ENCODE data around the gene MYO15B.

DNA sequence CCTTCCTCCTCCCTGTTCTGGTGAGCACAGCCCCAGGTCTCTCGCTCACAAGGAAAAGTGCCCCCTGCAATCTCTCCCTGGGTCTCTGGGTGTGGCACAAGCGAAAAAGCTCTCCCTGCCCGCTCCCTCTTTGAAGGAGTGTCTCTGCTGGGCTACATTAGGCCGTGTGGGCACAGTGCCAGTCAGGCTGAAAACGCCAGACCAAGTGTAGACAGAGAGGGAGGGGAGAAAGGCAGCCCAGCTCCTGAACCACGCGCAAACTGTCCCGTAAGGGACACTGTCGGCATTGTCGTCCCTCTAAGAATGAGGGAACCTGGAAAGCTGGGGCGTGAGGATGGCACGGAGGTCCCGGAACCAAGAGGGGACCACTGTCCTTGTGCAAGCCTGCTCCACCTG, 49.5 kb downstream of the MYO15B start:
- TF ChIP-seq, protein P1, sequence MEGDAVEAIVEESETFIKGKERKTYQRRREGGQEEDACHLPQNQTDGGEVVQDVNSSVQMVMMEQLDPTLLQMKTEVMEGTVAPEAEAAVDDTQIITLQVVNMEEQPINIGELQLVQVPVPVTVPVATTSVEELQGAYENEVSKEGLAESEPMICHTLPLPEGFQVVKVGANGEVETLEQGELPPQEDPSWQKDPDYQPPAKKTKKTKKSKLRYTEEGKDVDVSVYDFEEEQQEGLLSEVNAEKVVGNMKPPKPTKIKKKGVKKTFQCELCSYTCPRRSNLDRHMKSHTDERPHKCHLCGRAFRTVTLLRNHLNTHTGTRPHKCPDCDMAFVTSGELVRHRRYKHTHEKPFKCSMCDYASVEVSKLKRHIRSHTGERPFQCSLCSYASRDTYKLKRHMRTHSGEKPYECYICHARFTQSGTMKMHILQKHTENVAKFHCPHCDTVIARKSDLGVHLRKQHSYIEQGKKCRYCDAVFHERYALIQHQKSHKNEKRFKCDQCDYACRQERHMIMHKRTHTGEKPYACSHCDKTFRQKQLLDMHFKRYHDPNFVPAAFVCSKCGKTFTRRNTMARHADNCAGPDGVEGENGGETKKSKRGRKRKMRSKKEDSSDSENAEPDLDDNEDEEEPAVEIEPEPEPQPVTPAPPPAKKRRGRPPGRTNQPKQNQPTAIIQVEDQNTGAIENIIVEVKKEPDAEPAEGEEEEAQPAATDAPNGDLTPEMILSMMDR (conservative IDR thresholded peaks at IDR 0.05; ENCODE audit: low read length) = no peak
- no peak for TF ChIP-seq EZH2phosphoT487 (IDR thresholded peaks at IDR 0.05; ENCODE audit: borderline replicate concordance)
